WTC11 (cell line): ENCODE data around the gene GORASP1.

ENCODE experiments used
- ATF2 ChIP-seq: sonication (generic); formaldehyde crosslinking; IDR thresholded peaks from 2 replicates; pipeline ENCODE4 v1.8.1; 2022; ENCODE audit warnings: low read depth, missing genetic modification reagents, borderline replicate concordance
- CTCF ChIP-seq: fragments of 200-600 bp; IDR thresholded peaks from 2 replicates; pipeline ENCODE4 v1.8.0; 2022; ENCODE audit warnings: antibody characterized with exemption
- FOXJ3 ChIP-seq: sonication (generic); formaldehyde crosslinking; IDR thresholded peaks from 2 replicates; pipeline ENCODE4 v1.9.0; 2021; ENCODE audit warnings: missing genetic modification reagents, mild to moderate bottlenecking, borderline replicate concordance
- FOXP1 ChIP-seq: sonication (generic); formaldehyde crosslinking; IDR thresholded peaks from 2 replicates; pipeline ENCODE4 v1.8.0; 2022; ENCODE audit warnings: missing genetic modification reagents, mild to moderate bottlenecking, moderate library complexity, borderline replicate concordance
- GABPB1 ChIP-seq: sonication (generic); formaldehyde crosslinking; IDR thresholded peaks from 2 replicates; pipeline ENCODE4 v1.8.1; 2023; ENCODE audit warnings: mild to moderate bottlenecking, missing genetic modification reagents
- RELA ChIP-seq: sonication (generic); formaldehyde crosslinking; IDR thresholded peaks from 2 replicates; pipeline ENCODE4 v1.8.1; 2022; ENCODE audit warnings: missing genetic modification reagents, mild to moderate bottlenecking, borderline replicate concordance
- SP1 ChIP-seq: sonication (generic); formaldehyde crosslinking; conservative IDR thresholded peaks from 2 replicates; pipeline ENCODE4 v1.8.1; 2022; ENCODE audit warnings: missing genetic modification reagents
- ZNF416 ChIP-seq: fragments of 250-450 bp; sonication (Bioruptor Pico); IDR thresholded peaks from 2 replicates; pipeline ENCODE4 v1.9.0; 2021; ENCODE audit warnings: mild to moderate bottlenecking, inconsistent platforms
- TF ChIP-seq, protein P1 (sequence below): sonication (generic); formaldehyde crosslinking; IDR thresholded peaks from 2 replicates; pipeline ENCODE4 v1.8.0; 2022; ENCODE audit warnings: mild to moderate bottlenecking, missing genetic modification reagents
- TF ChIP-seq, protein P2 (sequence below): sonication (generic); formaldehyde crosslinking; IDR thresholded peaks from 2 replicates; pipeline ENCODE4 v1.8.1; 2022; ENCODE audit warnings: mild to moderate bottlenecking, moderate library complexity, missing genetic modification reagents
- TF ChIP-seq, protein P3 (sequence below): fragments of 250-450 bp; sonication (Bioruptor Pico); IDR thresholded peaks from 2 replicates; pipeline ENCODE4 v1.9.0; 2021; ENCODE audit warnings: mild to moderate bottlenecking
- TF ChIP-seq, protein P4 (sequence below): sonication (generic); formaldehyde crosslinking; IDR thresholded peaks from 2 replicates; pipeline ENCODE4 v1.8.1; 2023; ENCODE audit warnings: mild to moderate bottlenecking, missing genetic modification reagents, borderline replicate concordance

DNA sequence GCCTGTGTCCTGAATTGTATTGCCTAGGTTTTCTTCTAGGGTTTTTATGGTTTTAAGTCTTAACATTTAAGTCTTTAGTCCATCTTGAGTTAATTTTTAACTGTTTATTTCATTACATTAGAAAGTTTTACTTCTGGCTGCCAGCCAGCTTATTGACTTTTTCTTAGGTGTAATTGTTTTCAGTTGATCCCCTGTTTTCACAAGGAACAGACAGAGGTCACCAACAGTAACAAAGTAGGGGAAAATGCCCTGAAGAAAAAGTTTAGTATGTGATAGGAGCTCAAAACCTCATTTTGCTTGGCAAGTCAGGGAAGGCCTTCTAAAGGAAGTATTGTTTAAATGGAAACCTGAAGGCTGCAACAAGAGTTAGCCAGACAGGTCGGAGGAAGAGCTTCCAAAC, 45.2 kb downstream of the GORASP1 start:
- TF ChIP-seq ZNF416 (CRISPR knock-in tag) (no peak), CTCF (no peak), SP1 (CRISPR knock-in tag) (no peak), ATF2 (CRISPR knock-in tag) (no peak), FOXP1 (CRISPR knock-in tag) (no peak), RELA (CRISPR knock-in tag) (no peak), FOXJ3 (CRISPR knock-in tag) (no peak), GABPB1 (CRISPR knock-in tag) (no peak)
- TF ChIP-seq, protein P1, sequence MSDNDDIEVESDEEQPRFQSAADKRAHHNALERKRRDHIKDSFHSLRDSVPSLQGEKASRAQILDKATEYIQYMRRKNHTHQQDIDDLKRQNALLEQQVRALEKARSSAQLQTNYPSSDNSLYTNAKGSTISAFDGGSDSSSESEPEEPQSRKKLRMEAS = no peak
- TF ChIP-seq, protein P2, sequence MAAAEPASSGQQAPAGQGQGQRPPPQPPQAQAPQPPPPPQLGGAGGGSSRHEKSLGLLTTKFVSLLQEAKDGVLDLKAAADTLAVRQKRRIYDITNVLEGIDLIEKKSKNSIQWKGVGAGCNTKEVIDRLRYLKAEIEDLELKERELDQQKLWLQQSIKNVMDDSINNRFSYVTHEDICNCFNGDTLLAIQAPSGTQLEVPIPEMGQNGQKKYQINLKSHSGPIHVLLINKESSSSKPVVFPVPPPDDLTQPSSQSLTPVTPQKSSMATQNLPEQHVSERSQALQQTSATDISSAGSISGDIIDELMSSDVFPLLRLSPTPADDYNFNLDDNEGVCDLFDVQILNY (CRISPR knock-in tag) = no peak
- TF ChIP-seq, protein P3, sequence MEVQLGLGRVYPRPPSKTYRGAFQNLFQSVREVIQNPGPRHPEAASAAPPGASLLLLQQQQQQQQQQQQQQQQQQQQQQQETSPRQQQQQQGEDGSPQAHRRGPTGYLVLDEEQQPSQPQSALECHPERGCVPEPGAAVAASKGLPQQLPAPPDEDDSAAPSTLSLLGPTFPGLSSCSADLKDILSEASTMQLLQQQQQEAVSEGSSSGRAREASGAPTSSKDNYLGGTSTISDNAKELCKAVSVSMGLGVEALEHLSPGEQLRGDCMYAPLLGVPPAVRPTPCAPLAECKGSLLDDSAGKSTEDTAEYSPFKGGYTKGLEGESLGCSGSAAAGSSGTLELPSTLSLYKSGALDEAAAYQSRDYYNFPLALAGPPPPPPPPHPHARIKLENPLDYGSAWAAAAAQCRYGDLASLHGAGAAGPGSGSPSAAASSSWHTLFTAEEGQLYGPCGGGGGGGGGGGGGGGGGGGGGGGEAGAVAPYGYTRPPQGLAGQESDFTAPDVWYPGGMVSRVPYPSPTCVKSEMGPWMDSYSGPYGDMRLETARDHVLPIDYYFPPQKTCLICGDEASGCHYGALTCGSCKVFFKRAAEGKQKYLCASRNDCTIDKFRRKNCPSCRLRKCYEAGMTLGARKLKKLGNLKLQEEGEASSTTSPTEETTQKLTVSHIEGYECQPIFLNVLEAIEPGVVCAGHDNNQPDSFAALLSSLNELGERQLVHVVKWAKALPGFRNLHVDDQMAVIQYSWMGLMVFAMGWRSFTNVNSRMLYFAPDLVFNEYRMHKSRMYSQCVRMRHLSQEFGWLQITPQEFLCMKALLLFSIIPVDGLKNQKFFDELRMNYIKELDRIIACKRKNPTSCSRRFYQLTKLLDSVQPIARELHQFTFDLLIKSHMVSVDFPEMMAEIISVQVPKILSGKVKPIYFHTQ = no peak
- TF ChIP-seq, protein P4, sequence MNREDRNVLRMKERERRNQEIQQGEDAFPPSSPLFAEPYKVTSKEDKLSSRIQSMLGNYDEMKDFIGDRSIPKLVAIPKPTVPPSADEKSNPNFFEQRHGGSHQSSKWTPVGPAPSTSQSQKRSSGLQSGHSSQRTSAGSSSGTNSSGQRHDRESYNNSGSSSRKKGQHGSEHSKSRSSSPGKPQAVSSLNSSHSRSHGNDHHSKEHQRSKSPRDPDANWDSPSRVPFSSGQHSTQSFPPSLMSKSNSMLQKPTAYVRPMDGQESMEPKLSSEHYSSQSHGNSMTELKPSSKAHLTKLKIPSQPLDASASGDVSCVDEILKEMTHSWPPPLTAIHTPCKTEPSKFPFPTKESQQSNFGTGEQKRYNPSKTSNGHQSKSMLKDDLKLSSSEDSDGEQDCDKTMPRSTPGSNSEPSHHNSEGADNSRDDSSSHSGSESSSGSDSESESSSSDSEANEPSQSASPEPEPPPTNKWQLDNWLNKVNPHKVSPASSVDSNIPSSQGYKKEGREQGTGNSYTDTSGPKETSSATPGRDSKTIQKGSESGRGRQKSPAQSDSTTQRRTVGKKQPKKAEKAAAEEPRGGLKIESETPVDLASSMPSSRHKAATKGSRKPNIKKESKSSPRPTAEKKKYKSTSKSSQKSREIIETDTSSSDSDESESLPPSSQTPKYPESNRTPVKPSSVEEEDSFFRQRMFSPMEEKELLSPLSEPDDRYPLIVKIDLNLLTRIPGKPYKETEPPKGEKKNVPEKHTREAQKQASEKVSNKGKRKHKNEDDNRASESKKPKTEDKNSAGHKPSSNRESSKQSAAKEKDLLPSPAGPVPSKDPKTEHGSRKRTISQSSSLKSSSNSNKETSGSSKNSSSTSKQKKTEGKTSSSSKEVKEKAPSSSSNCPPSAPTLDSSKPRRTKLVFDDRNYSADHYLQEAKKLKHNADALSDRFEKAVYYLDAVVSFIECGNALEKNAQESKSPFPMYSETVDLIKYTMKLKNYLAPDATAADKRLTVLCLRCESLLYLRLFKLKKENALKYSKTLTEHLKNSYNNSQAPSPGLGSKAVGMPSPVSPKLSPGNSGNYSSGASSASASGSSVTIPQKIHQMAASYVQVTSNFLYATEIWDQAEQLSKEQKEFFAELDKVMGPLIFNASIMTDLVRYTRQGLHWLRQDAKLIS (CRISPR knock-in tag) = no peak
